ENCODE results near the gene CYRIA. TPM values are rescaled to one million over a fixed set of nuclear protein-coding genes. Genes with fewer than 3 reads are reported as not detected.

Gene CYRIA
- total RNA-seq, 4 donors from 2014 or later, result 0.53 to 11.6 (median 4.6) TPM

DNA sequence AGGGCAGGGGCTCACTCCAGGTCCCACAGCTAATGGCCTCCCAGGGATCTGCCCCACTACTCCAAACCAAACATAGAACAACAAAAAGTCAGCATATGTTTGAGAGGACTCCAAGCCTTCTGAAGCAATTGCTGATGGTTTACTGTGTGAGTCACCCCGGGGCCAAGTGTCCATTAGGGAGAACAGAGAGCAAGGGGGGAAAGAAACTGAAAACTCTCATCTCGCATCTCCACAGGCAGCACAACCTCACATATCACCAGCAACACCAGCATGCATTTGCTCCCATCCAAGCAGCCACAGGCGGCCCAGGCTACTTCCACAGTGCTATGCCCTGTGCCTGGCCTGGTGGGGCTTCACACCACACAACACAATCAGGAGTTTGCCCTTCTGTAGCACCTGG, 39.1 kb downstream of the CYRIA start:
- Histone ChIP-seq H3K4me1 (peaks cover 0 to 48% (median 22%) of the 10 kb centered on the region in 4 donors), H3K27ac (peak overlapping the region; percentile 43 to 80 (median 61)), H3K27me3 (no peaks in the 10 kb centered on the region), H3K9me3 (no peaks in the 10 kb centered on the region), H3K36me3 (no peaks in the 10 kb centered on the region), H3K4me3 (no peak overlapping the region)
- no peak for TF ChIP-seq POLR2A (IDR thresholded peaks at IDR 0.05)
- TF ChIP-seq CTCF (IDR thresholded peaks at IDR 0.05), result no peak
- DNase-seq, result peak in 1 of 3 donors; percentile 41

DNA sequence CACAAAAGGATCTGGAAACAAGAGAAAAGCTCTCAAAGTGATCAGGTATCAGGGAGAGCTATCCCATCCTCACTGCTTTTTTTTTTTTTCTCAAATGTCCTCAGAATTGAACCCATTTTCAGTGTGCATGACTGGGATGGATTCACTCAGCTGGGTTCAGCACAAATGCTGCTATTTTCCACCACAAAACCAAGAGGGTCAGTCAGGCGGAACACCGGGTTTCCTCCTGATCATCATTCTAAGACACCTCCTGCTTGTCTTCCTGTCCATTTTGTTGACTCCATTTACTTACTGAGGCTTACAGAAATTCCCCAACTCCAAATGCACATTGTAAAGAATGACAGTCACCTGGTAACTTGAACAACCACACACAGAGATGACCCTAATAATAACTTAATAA, 39.9 kb downstream of the CYRIA start:
- peak overlapping the region; percentile 48 to 80 (median 72) for H3K27ac ChIP-seq
- TF ChIP-seq POLR2A (IDR thresholded peaks at IDR 0.05) (no peak), CTCF (IDR thresholded peaks at IDR 0.05) (no peak)
- H3K36me3 ChIP-seq, result no peaks in the 10 kb centered on the region
- H3K9me3 ChIP-seq, result no peaks in the 10 kb centered on the region
- peaks cover 0 to 49% (median 21%) of the 10 kb centered on the region in 4 donors for H3K4me1 ChIP-seq
- H3K27me3 ChIP-seq, result no peaks in the 10 kb centered on the region
- peak overlapping the region in 1 of 4 donors; percentile 20 for H3K4me3 ChIP-seq
- DNase-seq, result peak in 2 of 3 donors; percentile 84

DNA sequence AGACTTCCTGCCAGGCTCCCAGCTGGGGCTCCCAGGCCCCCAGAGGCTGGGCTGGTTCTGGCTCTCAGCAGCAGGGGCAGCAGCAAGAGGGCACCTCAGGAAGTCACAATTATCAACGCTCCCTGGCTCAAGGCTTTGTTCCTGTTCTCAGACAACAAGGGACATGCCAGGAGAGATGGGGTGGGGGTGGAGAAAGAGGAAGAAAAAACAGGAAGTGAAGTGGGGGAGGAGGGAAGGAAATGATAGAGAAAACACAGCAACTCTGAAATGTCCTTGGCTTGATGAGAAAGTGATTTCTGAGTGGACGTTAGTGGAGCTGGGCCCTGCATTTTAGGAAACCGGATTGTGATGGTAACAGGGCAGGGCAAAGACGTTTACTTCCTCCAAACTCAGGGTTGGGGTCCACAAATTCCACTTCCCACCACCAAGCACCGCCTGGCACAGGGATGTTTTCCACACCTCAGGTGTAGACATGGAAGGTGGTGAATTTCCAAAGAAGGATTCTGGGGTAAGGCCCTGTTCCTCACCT, 40.4 kb downstream of the CYRIA start:
- H3K4me1 ChIP-seq, result peaks cover 0 to 44% (median 20%) of the 10 kb centered on the region in 4 donors
- H3K27me3 ChIP-seq, result no peaks in the 10 kb centered on the region
- H3K36me3 ChIP-seq, result no peaks in the 10 kb centered on the region
- peak overlapping the region in 1 of 4 donors; percentile 20 for H3K4me3 ChIP-seq
- H3K9me3 ChIP-seq, result no peaks in the 10 kb centered on the region
- no peak for TF ChIP-seq CTCF (IDR thresholded peaks at IDR 0.05)
- TF ChIP-seq POLR2A (IDR thresholded peaks at IDR 0.05), result no peak
- H3K27ac ChIP-seq, result peak overlapping the region; percentile 48 to 80 (median 72)
- peak in 2 of 3 donors; percentile 68 to 69 for DNase-seq

GRCh38 chr2:16624436-16624780, 41.2 kb downstream of the CYRIA start:
- Histone ChIP-seq H3K36me3 (no peaks in the 10 kb centered on the region), H3K27ac (peak overlapping the region in 2 of 4 donors; percentile 70 to 80), H3K9me3 (no peaks in the 10 kb centered on the region), H3K27me3 (no peaks in the 10 kb centered on the region), H3K4me1 (peaks cover 0 to 41% (median 18%) of the 10 kb centered on the region in 4 donors), H3K4me3 (no peak overlapping the region)
- TF ChIP-seq POLR2A (IDR thresholded peaks at IDR 0.05), result no peak
- DNase-seq, result no peak

DNA sequence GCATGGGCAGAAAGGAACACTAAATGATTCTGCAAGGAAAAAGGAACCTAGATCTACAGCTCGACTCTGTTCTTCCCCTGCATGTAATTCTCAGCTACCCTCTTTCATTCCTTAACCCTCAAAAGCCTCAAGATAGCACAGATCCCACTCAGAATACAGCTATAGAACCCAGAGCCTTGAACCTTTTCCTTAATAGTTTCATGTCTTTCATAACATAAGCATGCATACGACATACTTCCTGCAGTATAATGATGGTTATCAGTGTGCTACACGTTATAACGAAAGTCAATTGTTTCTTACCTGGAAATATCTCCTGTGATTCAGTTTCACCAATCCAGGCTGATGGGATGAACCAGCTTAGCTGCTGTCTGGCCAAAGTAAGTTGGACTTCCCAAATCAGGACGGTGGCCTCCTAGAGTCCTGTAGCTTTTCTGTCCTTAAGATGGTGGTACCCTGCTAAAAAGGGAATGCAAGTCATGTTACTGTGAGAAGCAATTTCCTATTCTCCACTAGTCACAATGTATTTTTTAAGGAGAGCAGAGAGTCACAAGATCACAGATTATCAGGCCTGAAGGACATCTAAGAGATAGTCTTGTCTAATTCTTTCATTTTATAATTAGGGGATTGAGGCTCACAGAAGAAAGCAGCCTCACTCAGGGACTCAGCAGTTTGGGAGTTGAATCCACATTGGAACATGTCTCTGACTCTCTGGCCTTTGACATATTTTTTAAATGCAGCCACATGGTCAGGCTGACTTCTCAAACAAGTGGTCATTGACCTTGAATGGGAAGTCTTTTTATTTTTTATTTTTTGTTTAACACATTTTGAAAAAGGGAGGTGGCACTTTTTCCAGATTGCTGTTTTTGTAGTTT, 41.8 kb downstream of the CYRIA start:
- Histone ChIP-seq H3K27ac (peak overlapping the region in 1 of 4 donors; percentile 80), H3K36me3 (no peaks in the 10 kb centered on the region)

More for the DNA sequence above, 41.8 kb downstream of the CYRIA start:
- Histone ChIP-seq H3K27me3 (no peaks in the 10 kb centered on the region), H3K4me3 (no peak overlapping the region), H3K9me3 (no peaks in the 10 kb centered on the region), H3K4me1 (peaks cover 0 to 35% (median 15%) of the 10 kb centered on the region in 4 donors)
- DNase-seq, result no peak
- TF ChIP-seq POLR2A (IDR thresholded peaks at IDR 0.05), result no peak
- no peak for TF ChIP-seq CTCF (IDR thresholded peaks at IDR 0.05)

Data from Peyer's patch (tissue), 4 donors.